HG03571 (cell line): ENCODE data around the gene CDC14B.
"Not testable (repeated sequence)": the region's sequence is repeated elsewhere in the genome, so short reads cannot be mapped to it uniquely, and the experiment has no call there.

Source experiments
- ATAC-seq: cut with Tn5 transposase; IDR thresholded peaks from one replicate; pipeline ENCODE4 v1.9.1; 2021; ENCODE audit not compliant: unreplicated experiment

CDC14B gene

GRCh38 chr9:96587338-96588315, 32.0 kb downstream of the CDC14B start:
- ATAC-seq = no peak

DNA sequence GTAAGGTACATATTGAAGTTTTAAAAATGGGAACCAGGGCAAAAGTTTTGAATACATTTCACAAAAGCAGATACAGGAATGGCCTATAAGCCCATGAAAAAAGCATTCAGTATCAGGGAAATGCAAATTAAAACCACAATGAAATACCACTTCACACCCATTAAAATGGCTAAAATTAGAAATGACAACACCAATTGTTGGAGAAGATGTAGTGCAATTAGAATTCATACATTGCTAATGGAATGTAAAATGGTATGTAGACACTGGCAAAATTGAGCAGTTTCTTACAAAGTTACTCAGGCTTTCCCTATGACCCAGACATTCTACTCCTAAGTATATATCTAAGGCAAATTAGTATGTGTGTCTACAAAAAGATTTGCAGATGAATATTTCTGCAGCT, 34.2 kb downstream of the CDC14B start:
- no peak for ATAC-seq

GRCh38 chr9:96582199-96582598, 37.4 kb downstream of the CDC14B start:
- not testable (repeated sequence) for ATAC-seq

DNA sequence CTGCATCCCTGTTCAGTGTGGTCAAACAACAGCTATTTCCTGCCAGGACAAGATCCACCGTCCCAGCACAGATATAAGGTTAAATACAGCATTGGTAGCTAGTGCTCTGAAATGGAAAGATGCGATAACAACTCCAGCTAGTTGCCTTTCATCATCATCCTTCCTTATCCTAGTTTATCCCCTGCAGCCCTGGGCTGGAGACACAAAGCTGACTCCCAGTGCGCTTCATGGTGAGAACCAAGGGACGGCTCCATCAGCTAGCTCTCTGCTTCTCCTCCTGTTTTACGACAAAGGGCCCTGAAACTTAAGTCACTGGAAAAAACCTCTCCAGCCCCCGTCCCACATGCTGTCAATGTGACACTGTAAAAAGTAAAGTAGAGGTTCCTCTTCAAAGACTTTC, 37.9 kb downstream of the CDC14B start:
- no peak for ATAC-seq

DNA sequence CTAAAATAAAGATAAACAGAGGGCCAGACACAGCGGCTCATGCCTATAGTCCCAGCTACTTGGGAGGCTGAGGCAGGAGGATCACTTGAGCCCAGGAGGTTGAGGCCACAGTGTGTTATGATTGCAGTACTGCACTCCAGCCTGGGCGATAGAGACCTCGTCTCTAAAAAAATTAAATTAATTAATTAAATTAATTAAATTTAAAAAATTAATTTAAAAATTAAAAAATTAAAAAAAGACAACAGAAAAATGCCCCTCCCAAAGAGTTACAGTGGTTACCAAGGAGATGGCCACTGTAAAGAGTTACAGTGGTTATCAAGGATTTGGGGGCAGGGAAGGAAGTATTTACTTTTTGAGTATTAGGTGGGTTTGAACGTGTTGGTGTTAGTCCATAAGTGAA, 38.3 kb downstream of the CDC14B start:
- ATAC-seq = no peak

DNA sequence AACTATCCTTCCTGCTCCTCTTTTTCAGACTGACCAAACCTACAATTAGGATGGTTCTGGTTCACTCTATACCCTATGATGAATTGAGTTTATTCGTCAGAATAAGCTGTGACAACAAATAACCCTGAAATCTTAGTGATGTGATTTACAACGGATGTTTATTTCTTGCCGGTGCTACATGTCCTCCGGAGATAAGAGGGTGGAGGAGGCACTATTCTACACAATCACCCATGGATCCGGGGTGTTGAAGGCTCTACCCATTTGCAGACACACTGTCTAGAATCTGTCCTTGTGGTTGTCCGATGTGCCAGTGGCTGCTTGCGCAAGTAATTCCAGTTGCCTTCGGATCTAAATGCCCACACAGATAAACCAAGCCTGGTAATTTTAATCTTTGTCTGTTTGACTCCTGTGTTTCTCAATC, 44.7 kb downstream of the CDC14B start:
- no peak for ATAC-seq

DNA sequence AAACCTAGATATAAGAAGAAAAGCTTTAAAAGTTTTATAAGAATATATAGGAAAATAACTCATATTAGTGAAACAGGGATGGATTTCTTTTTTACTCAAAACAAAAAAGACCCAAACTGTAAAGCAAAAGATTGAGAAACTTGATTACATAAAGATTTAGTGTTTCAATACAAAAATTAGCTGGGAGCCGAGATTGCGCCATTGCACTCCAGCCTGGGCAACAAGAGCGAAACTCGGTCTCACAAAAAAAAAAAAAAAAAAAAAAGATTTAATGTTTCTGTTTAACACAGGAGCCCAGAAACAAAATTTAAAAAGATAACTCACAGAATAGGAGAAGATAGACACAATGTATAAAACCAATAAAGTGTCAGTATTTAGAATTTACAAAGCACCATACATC, 45.2 kb downstream of the CDC14B start:
- ATAC-seq = no peak

GRCh38 chr9:96567203-96567700, 52.4 kb downstream of the CDC14B start:
- peak; percentile 34 for ATAC-seq

DNA sequence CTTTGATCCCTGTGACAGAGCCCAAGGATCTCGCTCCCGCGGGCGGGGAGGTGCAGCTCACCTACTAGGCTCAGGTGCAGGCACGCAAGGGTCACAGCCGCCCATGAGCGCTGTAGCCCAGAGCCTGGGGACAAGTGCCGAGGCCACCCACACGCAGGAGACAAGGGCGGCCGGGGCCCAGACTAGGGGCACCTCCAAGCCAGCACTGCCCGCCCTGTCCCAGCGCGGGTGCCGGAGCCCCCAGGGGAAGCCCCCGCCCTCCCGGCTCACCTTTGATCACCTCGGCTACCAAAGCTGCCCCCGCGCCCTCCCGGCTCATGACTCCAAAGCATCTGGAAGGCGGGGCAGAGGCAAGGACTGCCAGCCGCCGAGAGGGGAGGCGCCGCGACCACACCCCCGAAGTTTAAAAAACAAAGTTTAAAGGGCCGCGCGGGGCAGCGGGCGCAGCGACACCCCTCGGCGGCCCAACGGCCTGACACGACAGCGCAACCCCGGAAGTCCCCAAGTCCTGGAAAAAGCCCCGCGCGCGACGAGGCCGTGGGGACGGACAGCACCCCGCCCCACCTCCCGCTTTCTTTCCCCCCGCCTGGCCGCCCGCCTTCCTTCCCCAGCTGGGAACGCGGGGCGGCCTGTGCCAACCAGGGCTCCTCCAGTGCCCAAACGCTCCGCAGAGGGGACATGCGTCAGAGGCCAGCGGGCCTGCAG, 53.0 kb downstream of the CDC14B start:
- peak; percentile 78 for ATAC-seq

- ATAC-seq = no peak
Observed at GRCh38 chr9:96565671-96566497, 53.8 kb downstream of the CDC14B start.

DNA sequence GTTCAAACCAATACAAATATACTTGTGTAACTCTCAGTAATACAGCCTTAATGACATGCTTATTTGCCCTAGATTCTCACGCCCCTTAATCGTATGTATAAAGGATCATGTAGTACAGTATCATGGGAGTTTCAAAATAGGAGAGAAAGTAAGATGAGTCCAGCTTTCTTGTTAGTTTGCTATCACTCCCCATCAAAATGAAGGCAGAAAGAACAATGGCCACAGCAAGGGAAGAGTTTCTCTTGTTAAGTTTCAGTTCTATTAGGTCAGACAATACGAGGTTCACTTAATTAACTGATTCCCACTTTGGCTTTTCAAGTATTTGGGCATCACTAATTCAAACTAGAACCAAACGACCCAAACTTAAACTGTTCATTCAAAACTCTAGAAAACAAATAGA, 55.4 kb downstream of the CDC14B start:
- no peak for ATAC-seq

DNA sequence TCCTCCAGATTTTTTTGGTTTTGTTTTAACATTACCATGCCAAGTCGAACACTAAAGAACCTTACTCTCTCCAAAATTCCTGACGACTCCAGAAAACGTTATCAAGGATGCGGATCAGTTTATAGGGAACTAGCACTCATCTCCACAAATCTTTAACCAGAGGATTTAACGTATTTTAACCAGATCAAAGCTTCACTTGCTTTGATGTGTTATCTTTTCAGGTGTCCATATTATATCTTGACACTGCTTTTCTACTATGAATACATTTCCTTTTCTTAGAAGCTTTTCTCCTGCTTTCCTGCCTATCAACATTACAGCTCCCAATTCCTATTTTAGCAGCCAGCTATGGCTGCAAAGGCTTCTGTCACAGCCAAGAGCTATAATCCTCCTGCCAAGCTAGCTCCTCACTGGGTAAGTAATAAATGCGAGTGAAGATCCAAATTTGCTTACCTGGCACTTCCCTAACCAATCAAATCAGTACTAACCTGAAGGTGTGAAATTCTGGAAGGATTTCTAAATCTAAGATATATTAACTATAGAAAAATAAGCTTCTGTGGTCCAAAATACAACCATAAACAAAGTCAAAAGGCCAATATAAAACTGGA, 60.2 kb downstream of the CDC14B start:
- no peak for ATAC-seq

DNA sequence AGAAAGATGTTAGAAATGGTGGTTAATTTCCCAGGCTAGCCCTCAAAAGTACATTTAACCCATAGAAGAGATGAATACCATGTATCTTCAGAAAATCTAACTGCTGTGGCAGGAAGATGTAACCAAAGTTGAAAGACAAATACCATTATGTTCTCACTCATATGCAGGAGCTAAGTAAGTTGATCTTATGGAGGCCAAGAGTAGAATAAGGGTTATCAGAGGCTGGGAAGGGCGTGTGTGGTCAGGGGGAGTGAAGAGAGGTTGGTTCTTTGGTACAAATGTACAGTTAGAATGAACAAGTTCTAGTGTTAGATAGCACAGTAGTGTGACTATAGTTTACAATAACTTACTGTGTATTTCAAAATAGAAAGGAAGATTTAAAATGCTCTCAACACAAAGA, 61.7 kb downstream of the CDC14B start:
- ATAC-seq = no peak

GRCh38 chr9:96556701-96557461, 62.8 kb downstream of the CDC14B start:
- ATAC-seq = no peak

DNA sequence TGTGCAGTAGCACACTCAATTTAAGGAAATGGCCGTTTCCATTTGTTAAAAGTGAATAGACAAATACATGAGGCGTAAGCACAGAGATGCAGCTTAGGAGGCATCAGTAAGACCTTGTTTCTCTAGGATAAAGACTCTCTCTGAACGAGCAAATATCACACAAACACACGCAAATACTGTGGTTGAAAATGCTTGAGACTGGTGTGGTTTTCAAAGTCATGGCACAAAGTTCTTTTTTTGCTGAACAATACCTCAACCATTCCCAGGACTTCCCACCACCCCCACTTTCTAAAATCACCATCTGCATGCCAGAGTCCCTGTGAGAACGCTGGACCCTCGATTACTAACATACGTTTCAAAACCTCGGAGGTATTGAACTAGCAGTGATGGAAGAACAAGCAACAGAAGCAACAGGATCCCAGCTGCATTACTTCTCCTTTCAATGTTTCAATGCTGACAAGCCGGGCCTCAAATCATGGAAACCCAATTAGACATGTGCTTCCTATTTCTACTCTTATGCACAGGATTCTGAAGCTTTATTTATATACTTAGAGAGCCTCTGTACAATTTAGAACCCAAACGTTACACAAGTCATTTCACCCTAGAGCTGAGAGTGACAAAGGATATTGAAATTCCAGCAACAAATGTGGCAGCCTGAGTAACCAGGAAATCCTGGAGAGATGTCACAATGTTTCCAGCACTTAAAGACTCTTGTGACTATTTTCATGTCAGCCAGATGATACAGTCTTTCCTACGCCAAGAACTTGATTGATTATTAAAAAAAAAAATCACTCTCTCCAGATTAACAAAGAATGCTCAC, 63.9 kb downstream of the CDC14B start:
- no peak for ATAC-seq

GRCh38 chr9:96554801-96555566, 64.7 kb downstream of the CDC14B start:
- no peak for ATAC-seq

DNA sequence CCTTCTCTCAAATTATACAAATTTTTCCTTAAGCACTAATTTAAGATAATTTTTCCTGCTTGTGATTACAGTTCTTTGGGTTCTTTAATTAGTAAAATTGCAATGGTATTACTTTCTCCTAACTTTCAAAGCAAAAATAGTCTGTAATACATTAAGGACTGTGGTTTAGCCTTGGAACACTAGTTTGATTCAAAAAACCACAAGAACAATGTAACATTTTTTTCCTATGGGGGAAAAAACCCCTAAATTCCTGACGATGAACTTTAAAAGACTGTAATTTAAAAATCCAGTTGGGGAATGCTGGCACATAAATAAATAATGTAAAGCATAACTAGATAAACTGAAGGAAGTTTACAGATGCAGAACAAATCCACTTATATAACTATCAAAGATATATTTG, 65.3 kb downstream of the CDC14B start:
- no peak for ATAC-seq

- no peak for ATAC-seq
Observed at GRCh38 chr9:96553070-96553469, 66.6 kb downstream of the CDC14B start.
